ENCODE measurements around the gene SURF4.

GRCh38 chr9:133372144-133372543 lies 3.7 kb downstream of the SURF4 start:
- no peak for TF ChIP-seq MYC (IDR thresholded peaks at IDR 0.05; ENCODE audit: low read depth, low read length)
- TF ChIP-seq CTCF (IDR thresholded peaks at IDR 0.05; ENCODE audit: extremely low read depth in 1 of 2, insufficient read depth in 1 of 2, low read depth in 1 of 2, low read length in 2 of 2): no peak
- TF ChIP-seq POLR2A (IDR thresholded peaks at IDR 0.05; ENCODE audit: low read depth, low read length): no peak
- no peak for TF ChIP-seq POLR2AphosphoS5 (IDR thresholded peaks at IDR 0.05; ENCODE audit: insufficient read depth, low read depth, low read length)
- no peak for TF ChIP-seq EZH2 (IDR thresholded peaks at IDR 0.05; ENCODE audit: borderline replicate concordance, low read depth, low read length, severe bottlenecking)
- no peak for TF ChIP-seq MAX (IDR thresholded peaks at IDR 0.05; ENCODE audit: insufficient read depth, insufficient read length)
- no peak for TF ChIP-seq JUN (IDR thresholded peaks at IDR 0.05; ENCODE audit: borderline replicate concordance, insufficient read depth, insufficient read length, low read depth)

All from endothelial cell of umbilical vein (primary cell).